GM21528 (cell line): ENCODE measurements around the gene SLC29A3.
"Not testable (repeated sequence)": the region's sequence is repeated elsewhere in the genome, so short reads cannot be mapped to it uniquely, and the experiment has no call there.

ENCODE experiments used
- ATAC-seq: cut with Tn5 transposase; IDR thresholded peaks from one replicate; pipeline ENCODE4 v1.9.1; 2021; ENCODE audit warnings: mild to moderate bottlenecking, moderate library complexity; ENCODE audit not compliant: unreplicated experiment, low FRiP score

SLC29A3 gene

DNA sequence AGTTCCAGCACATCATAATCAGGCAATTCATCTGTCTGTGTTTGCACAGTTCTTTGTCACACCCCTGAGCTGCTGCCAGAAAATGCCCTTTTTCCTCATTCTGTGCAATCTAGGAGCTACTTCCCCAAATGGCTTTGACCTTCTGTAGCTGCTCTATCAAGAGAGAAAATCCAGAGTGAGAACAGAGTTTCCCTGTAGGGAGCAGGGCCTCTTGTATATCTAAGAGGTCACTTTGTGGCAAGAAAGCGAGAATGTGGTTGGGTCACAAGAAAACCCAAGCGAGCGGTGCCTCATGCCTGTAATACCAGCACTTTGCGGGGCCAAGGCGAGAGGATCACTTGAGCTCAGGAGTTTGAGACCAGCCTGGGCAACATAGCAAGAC lies 24.3 kb downstream of the SLC29A3 start:
- ATAC-seq: no peak

- ATAC-seq: no peak
Measured at GRCh38 chr10:71344154-71344925, 25.3 kb downstream of the SLC29A3 start.

DNA sequence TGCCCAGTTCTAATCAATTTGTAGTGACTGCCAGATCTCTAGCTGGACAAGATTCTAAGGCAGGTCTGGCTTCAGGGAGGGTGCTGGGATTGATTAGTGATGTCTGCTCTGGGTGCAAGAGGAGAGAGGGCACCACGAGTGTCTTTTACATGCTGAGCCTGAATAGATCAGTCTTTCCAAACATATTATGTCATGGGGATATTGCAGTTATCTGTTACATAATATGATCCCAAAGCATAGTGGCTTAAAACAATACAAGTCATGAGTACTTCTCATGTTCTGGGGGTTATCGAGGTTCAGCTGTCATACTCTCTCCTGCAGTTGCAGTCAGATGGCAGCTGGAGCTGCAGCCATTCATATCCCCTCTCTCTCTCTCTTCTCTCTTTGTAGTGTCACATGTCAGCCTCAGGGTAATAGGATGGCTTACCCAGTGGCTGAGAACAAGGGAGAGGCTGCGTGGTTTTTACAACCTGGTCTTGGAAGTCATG lies 26.0 kb downstream of the SLC29A3 start:
- ATAC-seq: no peak

DNA sequence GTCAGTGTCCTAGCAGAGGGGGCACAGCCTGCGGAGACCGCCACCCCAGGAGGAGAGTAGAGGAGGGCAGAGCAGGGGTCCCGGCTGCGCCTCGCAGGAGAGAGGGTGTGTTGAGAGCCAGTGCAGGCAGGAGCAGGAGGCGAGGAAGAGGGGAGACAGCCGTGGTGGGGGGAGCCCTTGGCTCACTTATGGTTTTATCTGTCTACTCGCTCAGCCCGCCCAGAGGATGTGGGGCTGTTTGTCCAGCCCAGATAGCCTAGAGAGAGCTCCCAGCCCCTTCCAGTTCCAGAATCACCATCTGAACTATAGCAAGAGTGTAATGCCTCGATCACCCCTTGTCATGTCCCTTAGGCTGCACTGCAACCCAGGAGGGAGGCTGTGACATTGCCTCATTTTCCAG lies 26.6 kb downstream of the SLC29A3 start:
- no peak for ATAC-seq

DNA sequence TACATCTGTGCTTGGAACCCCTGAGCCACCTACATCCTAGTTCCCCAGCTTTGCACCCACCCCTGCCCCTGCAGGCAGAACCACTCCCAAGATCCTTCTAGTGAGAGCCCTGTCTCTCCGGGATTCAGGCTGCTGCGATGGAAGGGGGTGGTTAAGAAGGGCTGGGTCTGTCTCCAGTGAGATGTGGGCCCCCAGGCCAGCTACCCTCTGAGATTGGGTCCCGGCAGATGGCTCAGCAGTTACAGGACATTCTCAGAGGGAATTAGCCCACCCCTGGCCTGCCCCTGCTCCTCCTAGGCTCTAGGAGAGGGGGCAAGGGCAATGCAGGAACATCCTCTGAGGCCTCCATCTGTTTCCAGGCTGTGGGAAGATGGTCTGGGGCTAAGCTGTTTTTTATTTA lies 27.7 kb downstream of the SLC29A3 start:
- no peak for ATAC-seq

DNA sequence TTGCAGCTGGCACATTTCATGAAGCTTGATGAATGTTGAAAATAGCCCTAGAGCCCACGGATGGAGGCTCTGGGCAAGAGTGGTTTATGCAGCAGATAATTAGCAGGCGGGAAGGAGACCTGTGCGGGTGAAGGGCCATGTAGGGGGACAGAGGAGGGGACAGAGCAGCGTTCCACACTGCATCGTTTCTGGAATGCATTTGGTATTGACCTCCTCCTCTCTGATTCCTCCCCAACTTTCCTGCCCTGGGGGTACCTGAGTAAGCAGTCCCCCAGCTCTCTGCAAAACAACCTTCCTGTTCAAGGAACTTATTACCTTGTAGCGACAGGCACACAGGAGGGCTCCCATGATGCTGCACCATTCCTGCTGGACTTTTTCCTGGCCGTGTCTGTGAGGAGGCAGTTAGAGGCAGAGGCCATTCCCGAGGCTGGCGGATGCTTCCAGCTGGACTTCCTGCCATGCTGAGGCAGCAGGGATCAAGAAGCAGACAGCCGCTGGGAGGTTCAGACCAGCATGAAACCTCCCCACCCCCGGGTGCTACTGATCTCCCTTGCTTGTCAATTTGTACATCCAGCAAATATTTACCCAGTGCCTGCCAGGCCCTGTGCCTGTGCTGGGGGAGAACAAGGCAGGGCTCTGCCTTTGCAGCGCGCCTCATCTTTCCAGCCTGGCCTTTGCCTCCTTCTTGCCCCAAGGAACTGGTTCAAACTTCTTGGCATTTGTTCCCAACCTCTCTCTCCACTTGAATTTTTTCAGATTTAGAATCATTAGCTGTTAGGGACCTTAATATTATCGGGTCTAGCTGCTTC lies 28.7 kb downstream of the SLC29A3 start:
- ATAC-seq: no peak

DNA sequence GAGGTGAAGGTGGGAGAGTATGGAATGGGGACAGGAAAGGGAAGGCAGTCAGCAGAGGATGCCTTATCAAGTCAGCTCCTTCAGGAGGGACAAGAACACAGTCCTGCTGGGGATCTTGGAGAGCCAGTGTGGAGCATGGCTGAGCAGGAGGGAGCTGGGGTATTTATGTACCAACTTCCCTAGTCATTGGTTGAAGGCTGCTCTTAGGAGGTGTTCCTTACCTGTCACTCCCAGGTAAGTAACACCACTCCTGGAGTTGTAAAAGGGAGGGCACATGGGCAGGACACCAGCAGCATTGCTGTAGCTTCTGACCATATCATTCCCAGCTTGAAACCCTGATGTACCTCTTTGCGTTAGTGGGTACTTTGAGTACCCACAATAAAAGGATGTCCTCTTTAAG lies 29.8 kb downstream of the SLC29A3 start:
- no peak for ATAC-seq

GRCh38 chr10:71349406-71349805 lies 30.3 kb downstream of the SLC29A3 start:
- no peak for ATAC-seq

DNA sequence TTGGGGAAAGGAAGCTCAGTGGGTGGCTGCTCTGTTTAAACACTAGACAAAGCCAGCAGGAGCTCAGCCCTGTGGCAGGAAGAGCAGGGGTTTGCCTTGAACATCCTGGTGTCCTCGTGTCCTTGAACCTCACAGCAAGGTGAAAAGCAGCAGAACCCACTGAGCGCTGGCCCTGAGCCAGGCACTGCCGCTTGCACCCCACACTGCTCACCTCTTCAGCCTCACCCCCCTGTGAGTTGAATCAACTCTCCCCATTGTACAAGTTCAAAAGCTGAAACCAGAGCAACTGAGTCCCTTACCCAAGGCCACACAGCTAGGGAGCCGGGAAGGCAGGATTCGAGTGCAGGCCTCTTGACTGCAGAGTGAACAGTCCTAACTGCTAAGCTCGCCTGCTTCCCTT lies 32.0 kb downstream of the SLC29A3 start:
- no peak for ATAC-seq

DNA sequence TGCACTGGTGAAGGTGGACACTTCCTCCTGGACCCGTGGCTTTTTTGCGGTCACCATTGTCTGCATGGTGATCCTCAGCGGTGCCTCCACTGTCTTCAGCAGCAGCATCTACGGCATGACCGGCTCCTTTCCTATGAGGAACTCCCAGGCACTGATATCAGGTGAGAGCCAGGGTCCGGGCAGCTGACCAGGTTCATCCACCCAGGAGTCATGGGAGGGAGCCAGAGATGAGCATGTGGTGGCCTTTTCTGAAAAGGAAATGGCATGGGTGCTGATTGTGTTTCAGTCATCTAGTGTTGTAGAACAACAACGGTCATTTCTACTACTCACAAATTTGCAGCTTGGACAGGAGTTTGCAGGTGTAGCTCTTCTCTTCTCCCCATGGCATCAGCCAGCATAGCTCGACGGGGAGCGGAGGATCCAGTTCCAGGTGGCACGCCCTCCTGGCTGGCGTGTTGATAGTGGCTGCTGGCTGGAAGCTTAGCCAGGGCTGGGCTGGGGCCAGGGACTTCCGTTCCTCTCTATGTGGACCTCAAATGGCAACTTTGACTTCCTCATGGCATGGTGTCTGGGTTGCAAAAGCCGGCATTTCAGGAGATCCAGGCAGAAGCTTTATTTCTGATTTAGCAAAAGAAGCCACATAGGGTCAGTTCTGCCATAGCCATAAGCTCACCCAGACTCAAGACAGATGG lies 32.7 kb downstream of the SLC29A3 start:
- no peak for ATAC-seq

GRCh38 chr10:71353639-71354038 lies 34.6 kb downstream of the SLC29A3 start:
- no peak for ATAC-seq

DNA sequence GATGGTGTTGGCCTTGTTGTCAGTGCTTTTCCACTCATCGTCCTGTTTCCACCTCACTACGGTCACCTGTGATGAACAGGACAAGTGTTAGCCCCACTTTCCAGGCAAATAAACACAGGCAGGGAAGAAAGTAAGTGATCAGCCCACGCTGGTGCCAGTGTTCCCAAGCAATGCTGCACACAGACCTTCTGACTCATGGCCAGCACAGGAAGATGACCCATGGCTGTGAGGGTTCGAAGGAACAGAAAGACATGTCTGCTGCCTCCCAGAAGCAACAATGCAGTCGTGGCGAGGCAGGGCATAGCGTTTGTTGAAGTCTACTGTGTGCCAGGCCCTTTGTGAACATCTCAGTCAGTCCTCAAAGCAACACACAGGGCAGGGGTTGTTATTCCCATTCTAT lies 35.7 kb downstream of the SLC29A3 start:
- no peak for ATAC-seq

- no peak for ATAC-seq
Measured at GRCh38 chr10:71355886-71356285, 36.8 kb downstream of the SLC29A3 start.

DNA sequence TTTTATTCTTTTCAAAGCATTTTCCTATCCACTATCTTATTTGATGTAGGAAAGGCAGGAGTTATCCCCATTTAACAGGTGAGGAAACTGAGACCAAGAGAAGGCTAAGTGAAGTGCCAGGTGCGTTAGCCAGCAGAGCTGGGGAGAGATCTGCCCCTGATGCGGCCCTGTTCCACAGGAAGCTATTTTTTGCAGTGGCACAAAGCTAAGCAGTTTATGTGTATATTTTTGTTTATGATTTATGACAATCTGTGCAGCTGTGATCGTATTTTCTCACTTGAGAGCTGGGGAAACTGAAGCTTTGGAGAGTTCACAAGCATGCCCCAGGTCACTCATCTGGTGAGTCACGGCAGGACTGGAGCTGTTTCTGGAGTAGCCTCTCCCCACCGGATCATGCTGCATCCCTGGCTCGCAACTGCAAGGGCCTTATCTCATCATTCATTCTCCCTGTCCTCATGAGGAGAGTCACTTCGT lies 38.8 kb downstream of the SLC29A3 start:
- ATAC-seq: no peak

- no peak for ATAC-seq
Measured at GRCh38 chr10:71358277-71358676, 39.2 kb downstream of the SLC29A3 start.

DNA sequence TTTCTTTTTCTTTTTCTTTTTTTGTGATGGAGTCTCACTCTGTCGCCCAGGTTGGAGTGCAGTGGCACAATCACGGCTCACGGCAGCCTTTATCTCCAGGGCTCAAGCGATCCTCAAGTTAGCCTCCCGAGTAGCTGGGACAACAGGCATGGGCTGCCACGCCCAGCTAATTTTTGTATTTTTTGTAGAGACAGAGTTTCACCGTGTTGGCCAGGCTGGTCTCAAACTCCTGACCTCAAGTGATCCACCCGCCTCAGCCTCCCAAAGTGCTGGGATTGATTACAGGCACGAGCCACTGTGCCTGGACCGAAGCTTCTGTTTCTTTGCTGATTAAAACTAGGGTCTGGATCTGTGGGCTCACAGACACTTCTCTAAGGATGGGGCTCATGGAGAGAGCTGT lies 39.8 kb downstream of the SLC29A3 start:
- not testable (repeated sequence) for ATAC-seq

DNA sequence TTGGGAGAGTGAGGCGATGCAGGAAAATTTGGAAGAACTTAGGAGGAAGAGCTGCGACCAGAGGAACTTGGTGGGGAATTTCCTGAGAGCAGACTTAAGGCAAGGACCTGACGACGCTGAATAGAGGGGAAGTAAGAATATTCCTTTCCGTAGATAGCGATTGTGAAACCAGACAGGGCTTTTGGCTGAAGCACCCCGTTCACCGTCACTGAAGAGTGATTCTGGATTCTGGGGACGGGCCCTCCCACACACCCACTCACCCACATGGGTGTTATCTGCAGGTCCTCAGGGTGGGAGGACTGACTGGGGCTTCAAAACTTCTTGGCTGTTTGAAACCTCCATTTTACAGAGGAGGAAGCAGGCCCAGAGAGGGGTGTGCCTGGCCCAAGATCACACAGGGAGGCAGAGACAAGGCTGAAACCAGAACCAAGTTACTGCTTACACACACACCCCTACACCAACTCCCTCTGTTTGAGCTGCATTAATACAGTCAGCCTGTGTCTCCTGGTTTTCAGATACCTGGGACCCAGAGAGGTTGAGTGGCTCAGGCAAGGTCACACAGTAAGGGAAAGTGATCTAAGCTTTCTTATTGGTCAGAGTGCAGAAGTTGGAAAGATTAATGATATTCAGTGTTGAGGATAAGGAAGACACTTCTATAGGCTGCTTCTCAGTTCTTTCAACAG lies 40.4 kb downstream of the SLC29A3 start:
- ATAC-seq: no peak

DNA sequence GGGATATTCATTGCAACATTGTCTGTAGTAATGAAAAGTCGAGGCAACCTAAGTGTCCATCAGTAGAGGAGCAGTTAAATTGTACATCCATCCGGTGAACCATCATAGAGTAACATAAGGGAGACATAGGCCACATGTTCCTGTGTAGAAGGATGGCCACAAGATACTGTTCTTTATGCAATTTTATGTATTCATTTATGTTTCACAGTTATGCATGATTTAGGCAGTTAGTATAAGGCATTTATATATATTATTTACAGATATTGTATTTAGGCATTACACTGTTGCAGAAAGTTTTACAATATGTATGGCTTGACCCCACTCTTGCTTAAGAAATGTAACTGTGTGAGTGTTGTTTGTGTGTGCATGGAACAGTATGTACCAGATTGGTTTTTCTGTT lies 41.7 kb downstream of the SLC29A3 start:
- no peak for ATAC-seq

DNA sequence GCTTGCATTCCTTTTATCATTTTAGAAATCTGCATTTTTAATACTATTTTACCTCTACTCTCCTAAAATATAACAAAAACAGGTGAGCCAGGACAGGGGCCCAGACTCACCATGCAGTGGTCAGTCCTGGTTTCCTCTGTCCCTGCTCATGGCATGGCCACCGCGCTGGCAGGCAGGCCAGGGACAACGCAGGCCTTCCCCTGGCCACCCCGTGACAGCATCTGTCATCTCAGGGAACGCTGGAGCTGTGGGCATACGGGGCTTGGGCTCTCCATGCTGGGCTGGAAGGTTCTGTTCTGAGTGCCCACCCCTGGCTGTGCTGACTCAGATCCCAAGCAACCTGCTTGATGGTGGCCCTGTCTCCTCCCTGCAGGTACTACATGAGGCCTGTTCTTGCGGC lies 42.5 kb downstream of the SLC29A3 start:
- no peak for ATAC-seq

DNA sequence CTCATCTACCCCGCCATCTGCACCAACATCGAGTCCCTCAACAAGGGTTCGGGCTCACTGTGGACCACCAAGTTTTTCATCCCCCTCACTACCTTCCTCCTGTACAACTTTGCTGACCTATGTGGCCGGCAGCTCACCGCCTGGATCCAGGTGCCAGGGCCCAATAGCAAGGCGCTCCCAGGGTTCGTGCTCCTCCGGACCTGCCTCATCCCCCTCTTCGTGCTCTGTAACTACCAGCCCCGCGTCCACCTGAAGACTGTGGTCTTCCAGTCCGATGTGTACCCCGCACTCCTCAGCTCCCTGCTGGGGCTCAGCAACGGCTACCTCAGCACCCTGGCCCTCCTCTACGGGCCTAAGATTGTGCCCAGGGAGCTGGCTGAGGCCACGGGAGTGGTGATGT lies 43.1 kb downstream of the SLC29A3 start:
- ATAC-seq: no peak

DNA sequence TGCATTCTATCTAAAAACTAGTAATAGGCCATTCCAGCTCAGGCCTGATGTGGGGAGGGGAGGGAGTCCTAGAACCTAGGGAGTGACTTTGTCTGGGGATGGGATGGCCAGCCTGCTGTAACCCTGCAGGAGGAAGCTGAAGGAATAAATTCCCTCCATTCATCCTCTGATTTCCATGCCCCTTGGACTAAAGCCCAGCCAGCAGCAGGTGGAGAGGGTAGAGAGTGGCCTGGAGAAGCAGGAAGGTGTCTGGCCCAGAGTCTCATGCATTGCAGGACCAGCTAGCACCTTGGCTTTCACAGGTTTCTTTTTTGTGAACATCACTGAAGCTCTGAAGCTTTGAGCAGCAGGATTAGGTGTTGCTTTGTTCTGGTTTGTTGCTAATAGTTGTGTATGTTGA lies 44.9 kb downstream of the SLC29A3 start:
- ATAC-seq: no peak
